Measurements from ENCODE around the gene MCM8.
A peak's percentile ranks its signal among the peaks of the same experiment; 100 is the strongest.

Gene MCM8

DNA sequence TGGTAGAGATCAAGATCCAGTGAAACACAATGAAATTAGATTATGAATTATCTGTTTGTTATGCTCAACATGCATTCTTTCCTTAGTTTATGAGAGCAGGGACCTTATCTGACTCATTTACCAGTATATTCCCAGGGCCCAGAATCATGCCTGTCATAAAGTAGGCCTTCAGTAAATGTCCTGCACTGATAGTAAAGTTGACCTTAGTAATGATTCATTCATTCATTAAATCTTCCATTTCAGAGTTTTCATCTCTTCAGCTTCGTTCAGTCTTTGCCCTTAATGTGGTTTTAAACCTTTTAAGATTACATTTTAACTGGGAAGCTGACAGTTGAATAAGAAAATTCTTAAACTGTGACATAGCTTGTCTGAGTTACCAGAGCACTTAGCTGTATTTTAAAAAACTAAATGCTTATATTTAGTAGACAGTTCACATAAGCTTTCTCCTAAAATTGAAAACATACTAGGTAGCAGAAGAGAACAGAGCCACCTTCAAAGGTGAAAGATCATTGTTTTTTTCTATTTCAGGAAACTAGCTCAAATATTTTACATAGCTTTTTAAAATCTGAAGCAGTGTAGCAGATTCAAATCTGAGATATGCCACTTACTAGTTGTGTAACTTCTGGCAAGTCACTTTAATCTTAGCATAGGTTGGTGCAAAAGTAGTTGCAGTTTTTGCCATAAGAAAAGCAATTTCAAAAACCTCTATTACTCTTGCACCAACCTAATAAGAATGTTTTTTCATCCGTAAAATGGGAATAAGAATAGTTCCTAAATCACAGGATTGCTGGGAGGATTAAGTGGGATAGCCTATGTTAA lies 41.4 kb downstream of the MCM8 start:
- no peak overlapping the region for H3K4me3 ChIP-seq (ENCODE audit: low read length in 2 of 2)
- peaks cover 3 to 5% of the 10 kb centered on the region in 2 donors for H3K36me3 ChIP-seq (ENCODE audit: control insufficient read depth in 2 of 2, insufficient read depth in 2 of 2, low read length in 2 of 2)
- no peaks in the 10 kb centered on the region for H3K27me3 ChIP-seq (ENCODE audit: control insufficient read depth in 2 of 2, insufficient read depth in 2 of 2, low read length in 2 of 2)
- no peak overlapping the region for H3K9ac ChIP-seq (ENCODE audit: low read depth in 1 of 2, low read length in 2 of 2)
- H3K27ac ChIP-seq (ENCODE audit: low read depth in 2 of 2, low read length in 2 of 2), result no peak overlapping the region
- H3K4me1 ChIP-seq (ENCODE audit: control insufficient read depth in 2 of 2, insufficient read depth in 2 of 2, low read length in 2 of 2), result peaks cover 0 to 5% of the 10 kb centered on the region in 2 donors
- H3K9me3 ChIP-seq (ENCODE audit: control insufficient read depth in 2 of 2, low read length in 2 of 2), result no peaks in the 10 kb centered on the region

DNA sequence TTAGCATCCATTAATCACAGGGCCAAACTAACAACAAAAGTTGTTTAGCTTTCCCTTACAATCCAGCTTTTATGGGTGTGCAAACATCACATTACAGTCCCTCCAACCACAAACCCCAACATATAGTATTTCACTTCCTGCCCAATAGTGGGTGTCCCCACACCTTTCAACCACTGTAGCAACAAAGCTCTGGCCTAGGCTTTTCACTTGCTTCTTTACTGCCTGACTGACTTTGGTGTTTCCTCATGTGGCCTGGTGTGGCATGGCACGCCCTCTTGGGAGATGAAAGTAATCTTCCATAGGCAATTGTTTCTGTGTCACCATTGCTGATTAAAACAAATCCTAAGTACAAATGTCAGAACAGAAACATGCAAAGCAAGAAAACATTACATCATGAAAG lies 46.3 kb downstream of the MCM8 start:
- H3K4me1 ChIP-seq (ENCODE audit: control insufficient read depth in 2 of 2, insufficient read depth in 2 of 2, low read length in 2 of 2), result no peaks in the 10 kb centered on the region
- H3K27ac ChIP-seq (ENCODE audit: low read depth in 2 of 2, low read length in 2 of 2), result no peak overlapping the region
- H3K9me3 ChIP-seq (ENCODE audit: control insufficient read depth in 2 of 2, low read length in 2 of 2), result no peaks in the 10 kb centered on the region
- no peaks in the 10 kb centered on the region for H3K27me3 ChIP-seq (ENCODE audit: control insufficient read depth in 2 of 2, insufficient read depth in 2 of 2, low read length in 2 of 2)
- no peaks in the 10 kb centered on the region for H3K36me3 ChIP-seq (ENCODE audit: control insufficient read depth in 2 of 2, insufficient read depth in 2 of 2, low read length in 2 of 2)
- no peak overlapping the region for H3K9ac ChIP-seq (ENCODE audit: low read depth in 1 of 2, low read length in 2 of 2)
- H3K4me3 ChIP-seq (ENCODE audit: low read length in 2 of 2), result no peak overlapping the region

DNA sequence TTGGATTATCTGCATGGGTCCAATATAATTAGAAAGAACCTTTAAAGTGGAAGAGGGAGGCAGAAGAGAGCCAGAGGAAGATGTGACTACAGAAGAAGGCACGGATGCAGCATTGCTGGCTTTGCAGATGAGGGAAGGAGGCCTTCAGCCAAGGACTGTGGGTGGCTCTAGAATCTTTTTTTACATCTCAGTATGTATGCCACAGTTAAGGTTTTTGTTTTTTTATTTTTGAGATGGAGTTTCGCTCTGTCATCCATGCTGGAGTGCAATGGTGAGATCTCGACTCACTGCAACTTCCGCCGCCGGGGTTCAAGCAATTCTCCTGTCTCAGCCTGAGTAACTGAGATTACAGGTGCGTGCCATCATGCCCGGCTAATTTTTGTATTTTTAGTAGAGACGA lies 49.3 kb downstream of the MCM8 start:
- Histone ChIP-seq H3K27ac (ENCODE audit: low read depth in 2 of 2, low read length in 2 of 2) (no peak overlapping the region), H3K36me3 (ENCODE audit: control insufficient read depth in 2 of 2, insufficient read depth in 2 of 2, low read length in 2 of 2) (no peaks in the 10 kb centered on the region), H3K9ac (ENCODE audit: low read depth in 1 of 2, low read length in 2 of 2) (no peak overlapping the region), H3K4me3 (ENCODE audit: low read length in 2 of 2) (no peak overlapping the region), H3K9me3 (ENCODE audit: control insufficient read depth in 2 of 2, low read length in 2 of 2) (no peaks in the 10 kb centered on the region), H3K27me3 (ENCODE audit: control insufficient read depth in 2 of 2, insufficient read depth in 2 of 2, low read length in 2 of 2) (no peaks in the 10 kb centered on the region), H3K4me1 (ENCODE audit: control insufficient read depth in 2 of 2, insufficient read depth in 2 of 2, low read length in 2 of 2) (no peaks in the 10 kb centered on the region)

- Histone ChIP-seq H3K4me3 (ENCODE audit: low read length in 2 of 2) (no peak overlapping the region), H3K27ac (ENCODE audit: low read depth in 2 of 2, low read length in 2 of 2) (no peak overlapping the region), H3K36me3 (ENCODE audit: control insufficient read depth in 2 of 2, insufficient read depth in 2 of 2, low read length in 2 of 2) (no peaks in the 10 kb centered on the region), H3K27me3 (ENCODE audit: control insufficient read depth in 2 of 2, insufficient read depth in 2 of 2, low read length in 2 of 2) (no peaks in the 10 kb centered on the region), H3K4me1 (ENCODE audit: control insufficient read depth in 2 of 2, insufficient read depth in 2 of 2, low read length in 2 of 2) (peaks cover 4% of the 10 kb centered on the region in 2 donors), H3K9me3 (ENCODE audit: control insufficient read depth in 2 of 2, low read length in 2 of 2) (no peaks in the 10 kb centered on the region), H3K9ac (ENCODE audit: low read depth in 1 of 2, low read length in 2 of 2) (no peak overlapping the region)
Measured at GRCh38 chr20:6000871-6001270, 50.4 kb downstream of the MCM8 start.

- Histone ChIP-seq H3K9ac (ENCODE audit: low read depth in 1 of 2, low read length in 2 of 2) (peak overlapping the region; percentile 73 to 87), H3K4me3 (ENCODE audit: low read length in 2 of 2) (peak overlapping the region; percentile 74 to 88), H3K36me3 (ENCODE audit: control insufficient read depth in 2 of 2, insufficient read depth in 2 of 2, low read length in 2 of 2) (peaks cover 8 to 12% of the 10 kb centered on the region in 2 donors), H3K9me3 (ENCODE audit: control insufficient read depth in 2 of 2, low read length in 2 of 2) (no peaks in the 10 kb centered on the region), H3K27ac (ENCODE audit: low read depth in 2 of 2, low read length in 2 of 2) (peak overlapping the region; percentile 68 to 80), H3K4me1 (ENCODE audit: control insufficient read depth in 2 of 2, insufficient read depth in 2 of 2, low read length in 2 of 2) (peaks cover 13 to 20% of the 10 kb centered on the region in 2 donors), H3K27me3 (ENCODE audit: control insufficient read depth in 2 of 2, insufficient read depth in 2 of 2, low read length in 2 of 2) (no peaks in the 10 kb centered on the region)
Measured at GRCh38 chr20:6006603-6006949, 56.1 kb downstream of the MCM8 start.

DNA sequence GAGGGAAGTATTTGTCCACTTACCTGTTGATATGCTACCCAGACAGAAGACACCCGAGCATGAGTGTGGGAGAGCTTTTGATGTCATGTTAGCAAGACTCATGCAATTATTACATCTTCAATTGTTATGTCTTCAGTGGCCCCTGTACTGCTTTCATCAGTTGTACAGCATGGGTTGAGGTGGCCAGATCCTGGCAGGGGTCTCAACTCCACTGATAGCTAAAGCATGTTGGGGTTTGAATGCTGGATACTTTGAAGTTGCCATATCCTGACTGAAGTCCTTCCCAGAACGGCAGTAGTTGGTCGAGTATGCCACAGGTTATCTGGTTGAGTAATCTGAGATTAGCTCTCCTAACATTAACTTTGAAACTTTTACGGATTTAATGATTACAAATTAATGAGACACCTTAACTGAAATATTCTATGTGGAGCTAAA lies 56.7 kb downstream of the MCM8 start:
- Histone ChIP-seq H3K9me3 (ENCODE audit: control insufficient read depth in 2 of 2, low read length in 2 of 2) (no peaks in the 10 kb centered on the region), H3K36me3 (ENCODE audit: control insufficient read depth in 2 of 2, insufficient read depth in 2 of 2, low read length in 2 of 2) (peaks cover 12 to 18% of the 10 kb centered on the region in 2 donors), H3K4me3 (ENCODE audit: low read length in 2 of 2) (peak overlapping the region; percentile 74 to 88), H3K27ac (ENCODE audit: low read depth in 2 of 2, low read length in 2 of 2) (peak overlapping the region in 1 of 2 donors; percentile 4), H3K27me3 (ENCODE audit: control insufficient read depth in 2 of 2, insufficient read depth in 2 of 2, low read length in 2 of 2) (no peaks in the 10 kb centered on the region), H3K9ac (ENCODE audit: low read depth in 1 of 2, low read length in 2 of 2) (peak overlapping the region; percentile 1 to 87), H3K4me1 (ENCODE audit: control insufficient read depth in 2 of 2, insufficient read depth in 2 of 2, low read length in 2 of 2) (peaks cover 13 to 20% of the 10 kb centered on the region in 2 donors)

GRCh38 chr20:6007529-6008103 lies 57.2 kb downstream of the MCM8 start:
- no peak overlapping the region for H3K9ac ChIP-seq (ENCODE audit: low read depth in 1 of 2, low read length in 2 of 2)
- H3K36me3 ChIP-seq (ENCODE audit: control insufficient read depth in 2 of 2, insufficient read depth in 2 of 2, low read length in 2 of 2), result peaks cover 16 to 23% of the 10 kb centered on the region in 2 donors
- no peak overlapping the region for H3K27ac ChIP-seq (ENCODE audit: low read depth in 2 of 2, low read length in 2 of 2)
- H3K27me3 ChIP-seq (ENCODE audit: control insufficient read depth in 2 of 2, insufficient read depth in 2 of 2, low read length in 2 of 2), result no peaks in the 10 kb centered on the region
- H3K4me1 ChIP-seq (ENCODE audit: control insufficient read depth in 2 of 2, insufficient read depth in 2 of 2, low read length in 2 of 2), result peaks cover 13 to 20% of the 10 kb centered on the region in 2 donors
- H3K4me3 ChIP-seq (ENCODE audit: low read length in 2 of 2), result peak overlapping the region; percentile 74 to 88
- H3K9me3 ChIP-seq (ENCODE audit: control insufficient read depth in 2 of 2, low read length in 2 of 2), result no peaks in the 10 kb centered on the region

- Histone ChIP-seq H3K27me3 (ENCODE audit: control insufficient read depth in 2 of 2, insufficient read depth in 2 of 2, low read length in 2 of 2) (no peaks in the 10 kb centered on the region), H3K27ac (ENCODE audit: low read depth in 2 of 2, low read length in 2 of 2) (peak overlapping the region in 1 of 2 donors; percentile 23), H3K4me1 (ENCODE audit: control insufficient read depth in 2 of 2, insufficient read depth in 2 of 2, low read length in 2 of 2) (peaks cover 13 to 20% of the 10 kb centered on the region in 2 donors), H3K4me3 (ENCODE audit: low read length in 2 of 2) (peak overlapping the region; percentile 2 to 74), H3K9me3 (ENCODE audit: control insufficient read depth in 2 of 2, low read length in 2 of 2) (no peaks in the 10 kb centered on the region), H3K9ac (ENCODE audit: low read depth in 1 of 2, low read length in 2 of 2) (no peak overlapping the region), H3K36me3 (ENCODE audit: control insufficient read depth in 2 of 2, insufficient read depth in 2 of 2, low read length in 2 of 2) (peaks cover 19 to 25% of the 10 kb centered on the region in 2 donors)
Measured at GRCh38 chr20:6008254-6008653, 57.8 kb downstream of the MCM8 start.

DNA sequence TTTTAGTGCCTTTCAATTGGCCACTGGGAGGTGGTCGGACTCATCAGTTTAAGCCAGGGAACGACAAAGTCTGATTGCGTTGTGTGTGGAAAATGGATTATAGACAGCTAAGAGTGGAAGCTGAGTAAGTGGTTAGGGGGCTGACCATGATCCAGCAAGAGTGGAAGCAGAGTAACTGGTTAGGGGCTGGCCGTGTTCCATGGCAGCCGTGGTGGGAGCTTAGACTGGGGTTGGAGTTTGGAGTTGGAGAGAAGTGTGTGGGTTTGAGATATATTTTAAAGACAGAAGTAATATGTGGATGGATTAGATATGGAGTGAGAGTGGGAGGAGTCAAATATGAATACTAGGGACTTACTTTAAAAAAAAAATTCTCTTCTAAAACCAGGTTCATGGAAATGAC lies 61.7 kb downstream of the MCM8 start:
- Histone ChIP-seq H3K27me3 (ENCODE audit: control insufficient read depth in 2 of 2, insufficient read depth in 2 of 2, low read length in 2 of 2) (no peaks in the 10 kb centered on the region), H3K9me3 (ENCODE audit: control insufficient read depth in 2 of 2, low read length in 2 of 2) (no peaks in the 10 kb centered on the region), H3K4me1 (ENCODE audit: control insufficient read depth in 2 of 2, insufficient read depth in 2 of 2, low read length in 2 of 2) (peaks cover 7 to 13% of the 10 kb centered on the region in 2 donors), H3K4me3 (ENCODE audit: low read length in 2 of 2) (no peak overlapping the region), H3K9ac (ENCODE audit: low read depth in 1 of 2, low read length in 2 of 2) (no peak overlapping the region), H3K27ac (ENCODE audit: low read depth in 2 of 2, low read length in 2 of 2) (no peak overlapping the region), H3K36me3 (ENCODE audit: control insufficient read depth in 2 of 2, insufficient read depth in 2 of 2, low read length in 2 of 2) (peaks cover 34 to 45% of the 10 kb centered on the region in 2 donors)

- H3K9ac ChIP-seq (ENCODE audit: low read depth in 1 of 2, low read length in 2 of 2), result no peak overlapping the region
- H3K27ac ChIP-seq (ENCODE audit: low read depth in 2 of 2, low read length in 2 of 2), result no peak overlapping the region
- H3K4me1 ChIP-seq (ENCODE audit: control insufficient read depth in 2 of 2, insufficient read depth in 2 of 2, low read length in 2 of 2), result no peaks in the 10 kb centered on the region
- peaks cover 34 to 50% of the 10 kb centered on the region in 2 donors for H3K36me3 ChIP-seq (ENCODE audit: control insufficient read depth in 2 of 2, insufficient read depth in 2 of 2, low read length in 2 of 2)
- no peaks in the 10 kb centered on the region for H3K27me3 ChIP-seq (ENCODE audit: control insufficient read depth in 2 of 2, insufficient read depth in 2 of 2, low read length in 2 of 2)
- no peaks in the 10 kb centered on the region for H3K9me3 ChIP-seq (ENCODE audit: control insufficient read depth in 2 of 2, low read length in 2 of 2)
- no peak overlapping the region for H3K4me3 ChIP-seq (ENCODE audit: low read length in 2 of 2)
Measured at GRCh38 chr20:6014017-6014416, 63.6 kb downstream of the MCM8 start.

All from mucosa of rectum (tissue), 2 donors.